Measurements from ENCODE around the gene BTBD8.

Gene BTBD8

GRCh38 chr1:92038695-92039346, 41.3 kb upstream of the BTBD8 start:
- no peaks in the 10 kb centered on the region for H3K27me3 ChIP-seq (ENCODE audit: insufficient read depth, poor library complexity, severe bottlenecking)

GRCh38 chr1:92040971-92041370, 39.2 kb upstream of the BTBD8 start:
- ATAC-seq (ENCODE audit: low read depth) (no peak), DNase-seq (ENCODE audit: low spot score) (no peak)
- no peaks in the 10 kb centered on the region for H3K27me3 ChIP-seq (ENCODE audit: insufficient read depth, poor library complexity, severe bottlenecking)
- TF ChIP-seq CTCF (IDR thresholded peaks at IDR 0.05; ENCODE audit: poor library complexity, severe bottlenecking), result no peak
- H3K4me1 ChIP-seq (ENCODE audit: insufficient read depth, poor library complexity, severe bottlenecking), result no peaks in the 10 kb centered on the region
- H3K4me3 ChIP-seq (ENCODE audit: severe bottlenecking), result no peak overlapping the region
- H3K27ac ChIP-seq (ENCODE audit: poor library complexity, severe bottlenecking), result no peak overlapping the region
- peaks cover 2% of the 10 kb centered on the region for H3K9me3 ChIP-seq (ENCODE audit: severe bottlenecking)
- no peaks in the 10 kb centered on the region for H3K36me3 ChIP-seq (ENCODE audit: low read depth)

More at GRCh38 chr1:92038695-92039346, 41.3 kb upstream of the BTBD8 start:
- ATAC-seq (ENCODE audit: low read depth) (no peak), DNase-seq (ENCODE audit: low spot score) (no peak)
- Histone ChIP-seq H3K27ac (ENCODE audit: poor library complexity, severe bottlenecking) (no peak overlapping the region), H3K4me3 (ENCODE audit: severe bottlenecking) (no peak overlapping the region), H3K36me3 (ENCODE audit: low read depth) (no peaks in the 10 kb centered on the region), H3K4me1 (ENCODE audit: insufficient read depth, poor library complexity, severe bottlenecking) (no peaks in the 10 kb centered on the region), H3K9me3 (ENCODE audit: severe bottlenecking) (peaks cover 2% of the 10 kb centered on the region)
- no peak for TF ChIP-seq CTCF (IDR thresholded peaks at IDR 0.05; ENCODE audit: poor library complexity, severe bottlenecking)

- Histone ChIP-seq H3K27me3 (ENCODE audit: insufficient read depth, poor library complexity, severe bottlenecking) (no peaks in the 10 kb centered on the region), H3K4me3 (ENCODE audit: severe bottlenecking) (no peak overlapping the region), H3K4me1 (ENCODE audit: insufficient read depth, poor library complexity, severe bottlenecking) (no peaks in the 10 kb centered on the region), H3K9me3 (ENCODE audit: severe bottlenecking) (peaks cover 2% of the 10 kb centered on the region), H3K36me3 (ENCODE audit: low read depth) (no peaks in the 10 kb centered on the region), H3K27ac (ENCODE audit: poor library complexity, severe bottlenecking) (no peak overlapping the region)
- DNase-seq (ENCODE audit: low spot score) (no peak), ATAC-seq (ENCODE audit: low read depth) (peak; percentile 57; the same call in 2 of the 3 replicates)
- TF ChIP-seq CTCF (IDR thresholded peaks at IDR 0.05; ENCODE audit: poor library complexity, severe bottlenecking), result no peak
These were observed 36.5 kb upstream of the BTBD8 start for GRCh38 chr1:92043621-92044020.

- ATAC-seq (ENCODE audit: low read depth), result no peak
- H3K4me3 ChIP-seq (ENCODE audit: severe bottlenecking), result no peak overlapping the region
- no peaks in the 10 kb centered on the region for H3K27me3 ChIP-seq (ENCODE audit: insufficient read depth, poor library complexity, severe bottlenecking)
- no peaks in the 10 kb centered on the region for H3K4me1 ChIP-seq (ENCODE audit: insufficient read depth, poor library complexity, severe bottlenecking)
- DNase-seq (ENCODE audit: low spot score), result no peak
- no peaks in the 10 kb centered on the region for H3K36me3 ChIP-seq (ENCODE audit: low read depth)
- no peak for TF ChIP-seq CTCF (IDR thresholded peaks at IDR 0.05; ENCODE audit: poor library complexity, severe bottlenecking)
- peaks cover 2% of the 10 kb centered on the region for H3K9me3 ChIP-seq (ENCODE audit: severe bottlenecking)
- H3K27ac ChIP-seq (ENCODE audit: poor library complexity, severe bottlenecking), result no peak overlapping the region
These were observed 34.2 kb upstream of the BTBD8 start for GRCh38 chr1:92045766-92046495.

GRCh38 chr1:92051948-92052347, 28.2 kb upstream of the BTBD8 start:
- DNase-seq (ENCODE audit: low spot score) (no peak), ATAC-seq (ENCODE audit: low read depth) (no peak)

More at GRCh38 chr1:92051948-92052347, 28.2 kb upstream of the BTBD8 start:
- H3K27me3 ChIP-seq (ENCODE audit: insufficient read depth, poor library complexity, severe bottlenecking), result no peaks in the 10 kb centered on the region
- H3K4me1 ChIP-seq (ENCODE audit: insufficient read depth, poor library complexity, severe bottlenecking), result no peaks in the 10 kb centered on the region
- H3K4me3 ChIP-seq (ENCODE audit: severe bottlenecking), result no peak overlapping the region
- H3K9me3 ChIP-seq (ENCODE audit: severe bottlenecking), result no peaks in the 10 kb centered on the region
- TF ChIP-seq CTCF (IDR thresholded peaks at IDR 0.05; ENCODE audit: poor library complexity, severe bottlenecking), result no peak
- H3K36me3 ChIP-seq (ENCODE audit: low read depth), result no peaks in the 10 kb centered on the region
- no peak overlapping the region for H3K27ac ChIP-seq (ENCODE audit: poor library complexity, severe bottlenecking)

All from RWPE2 (cell line).